ENCODE measurements around the gene AGBL1.

DNA sequence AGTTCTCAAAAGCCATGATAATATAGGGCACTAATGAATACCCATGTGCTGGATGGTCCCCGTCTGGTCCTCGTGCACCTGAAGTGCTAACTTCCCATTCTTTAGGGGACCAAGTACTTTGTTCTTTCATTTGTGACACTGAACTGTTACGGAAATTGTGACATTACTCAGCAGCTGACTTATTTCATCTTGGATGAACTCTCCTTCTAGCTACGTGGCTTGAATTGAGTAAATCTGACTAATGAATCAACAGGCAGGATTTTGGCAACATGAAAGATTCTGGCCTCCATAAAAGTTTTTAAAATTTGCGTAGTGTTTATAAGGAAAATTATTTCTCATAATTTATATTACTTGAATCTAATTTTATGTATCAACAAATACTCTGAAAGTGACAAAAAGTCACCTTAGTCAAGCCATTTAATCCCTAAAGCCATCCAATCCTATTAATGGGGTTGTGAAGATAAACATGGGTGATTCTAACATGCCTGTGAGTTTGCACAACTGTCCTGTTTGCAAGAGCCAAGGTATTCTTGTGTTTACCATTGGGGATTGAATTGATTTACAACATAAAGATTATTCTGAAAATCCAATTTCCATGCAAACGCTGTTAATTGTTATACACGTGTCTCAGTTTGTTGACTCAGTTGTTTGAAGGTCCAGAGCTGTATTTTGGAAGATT, 119.9 kb downstream of the AGBL1 start:
- TF ChIP-seq, protein P1, sequence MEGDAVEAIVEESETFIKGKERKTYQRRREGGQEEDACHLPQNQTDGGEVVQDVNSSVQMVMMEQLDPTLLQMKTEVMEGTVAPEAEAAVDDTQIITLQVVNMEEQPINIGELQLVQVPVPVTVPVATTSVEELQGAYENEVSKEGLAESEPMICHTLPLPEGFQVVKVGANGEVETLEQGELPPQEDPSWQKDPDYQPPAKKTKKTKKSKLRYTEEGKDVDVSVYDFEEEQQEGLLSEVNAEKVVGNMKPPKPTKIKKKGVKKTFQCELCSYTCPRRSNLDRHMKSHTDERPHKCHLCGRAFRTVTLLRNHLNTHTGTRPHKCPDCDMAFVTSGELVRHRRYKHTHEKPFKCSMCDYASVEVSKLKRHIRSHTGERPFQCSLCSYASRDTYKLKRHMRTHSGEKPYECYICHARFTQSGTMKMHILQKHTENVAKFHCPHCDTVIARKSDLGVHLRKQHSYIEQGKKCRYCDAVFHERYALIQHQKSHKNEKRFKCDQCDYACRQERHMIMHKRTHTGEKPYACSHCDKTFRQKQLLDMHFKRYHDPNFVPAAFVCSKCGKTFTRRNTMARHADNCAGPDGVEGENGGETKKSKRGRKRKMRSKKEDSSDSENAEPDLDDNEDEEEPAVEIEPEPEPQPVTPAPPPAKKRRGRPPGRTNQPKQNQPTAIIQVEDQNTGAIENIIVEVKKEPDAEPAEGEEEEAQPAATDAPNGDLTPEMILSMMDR (IDR thresholded peaks at IDR 0.05; ENCODE audit: borderline replicate concordance, extremely low read depth, low read length, poor library complexity, severe bottlenecking): no peak
- no peak for TF ChIP-seq EZH2 (IDR thresholded peaks at IDR 0.05; ENCODE audit: borderline replicate concordance, low read depth, low read length, severe bottlenecking)

Measured in DND-41 (cell line).